ENCODE data around the gene DGCR6. TPM values are rescaled to one million over a fixed set of nuclear protein-coding genes. Genes with fewer than 3 reads are reported as not detected.

Gene DGCR6
- total RNA-seq, 2 donors from 2014 or later = 2.9 to 4.3 TPM

Other genes starting within 250 kb of the DGCR6 start
- gene PRODH, start 30.0 kb downstream of the DGCR6 start, total RNA-seq = 10 to 100 TPM; 65.1 to 67.5 TPM
- 10 to 100 TPM; 54.6 to 62.9 TPM for gene DGCR2, start 216.1 kb downstream of the DGCR6 start, total RNA-seq
- gene TSSK2, start 225.0 kb downstream of the DGCR6 start, total RNA-seq = not detected
- 10 to 100 TPM; 14.5 to 14.8 TPM for gene ESS2, start 238.3 kb downstream of the DGCR6 start, total RNA-seq
- gene GSC2, start 244.0 kb downstream of the DGCR6 start, total RNA-seq = not detected

All from endodermal cell (in vitro differentiated cells).